HCT116 (cell line): Measurements from ENCODE around the gene SEMA4D.

Experiments used
- ATF3 ChIP-seq: IDR thresholded peaks from 2 replicates; pipeline ENCODE4 v1.6.1; 2012
- CEBPB ChIP-seq: IDR thresholded peaks from 2 replicates; pipeline ENCODE4 v1.6.1; 2012; ENCODE audit warnings: low read depth
- CTCF ChIP-seq, 3 experiments: fragments of 200-600 bp in 1 of 3; sonication (generic) in 1 of 3; IDR thresholded peaks in 2 of 3; conservative IDR thresholded peaks in 1 of 3; 2 replicates each; pipeline ENCODE4 v1.5.1; 2012 to 2017; ENCODE audit warnings: low read depth in 2 of 3, low read length in 2 of 3, antibody characterized with exemption in 1 of 3, borderline replicate concordance in 1 of 3, control low read depth in 1 of 3, mild to moderate bottlenecking in 1 of 3, mixed read lengths in 1 of 3, mixed run types in 1 of 3, moderate library complexity in 1 of 3; ENCODE audit not compliant: insufficient read depth in 1 of 3
- ELF1 ChIP-seq: IDR thresholded peaks from 2 replicates; pipeline ENCODE4 v1.6.1; 2012; ENCODE audit warnings: low read depth, borderline replicate concordance
- EZH2 ChIP-seq: fragments of 200-600 bp; sonication (generic); IDR thresholded peaks from 2 replicates; pipeline ENCODE4 v1.6.1; 2017; ENCODE audit warnings: antibody characterized with exemption, mixed run types
- EZH2phosphoT487 ChIP-seq: fragments of 200-600 bp; IDR thresholded peaks from 2 replicates; pipeline ENCODE4 v1.6.1; 2018; ENCODE audit warnings: antibody characterized with exemption, borderline replicate concordance
- SP1 ChIP-seq: IDR thresholded peaks from 2 replicates; pipeline ENCODE4 v1.6.1; 2012; ENCODE audit warnings: low read depth
- SRF ChIP-seq: IDR thresholded peaks from 2 replicates; pipeline ENCODE4 v1.6.1; 2012; ENCODE audit warnings: low read depth
- YY1 ChIP-seq: IDR thresholded peaks from 2 replicates; pipeline ENCODE4 v1.6.1; 2011; ENCODE audit warnings: low read length, low read depth, moderate library complexity, mild to moderate bottlenecking; ENCODE audit not compliant: insufficient replicate concordance; ENCODE audit errors: extremely low read depth

GRCh38 chr9:89437772-89438171 lies 60.1 kb downstream of the SEMA4D start:
- TF ChIP-seq CTCF (IDR thresholded peaks at IDR 0.05 in 2 of 3, conservative IDR thresholded peaks at IDR 0.05 in 1 of 3; ENCODE audit: borderline replicate concordance in 1 of 3, insufficient read depth in 1 of 3, low read depth in 2 of 3, low read length in 2 of 3) (no peak), SRF (no peak), EZH2 (no peak), ELF1 (no peak), SP1 (no peak), YY1 (no peak), EZH2phosphoT487 (no peak), ATF3 (no peak), CEBPB (no peak)
